Right cardiac atrium (tissue), 5 donors: Measurements from ENCODE around the gene SLC37A1. TPM values are rescaled to one million over a fixed set of nuclear protein-coding genes. Genes with fewer than 3 reads are reported as not detected.

ENCODE experiments used
- ATAC-seq, 2 donors: fragments of 200-7000 bp; cut with Tn5 transposase; one replicate each; pipeline versions ENCODE4 v1.8.0 to v1.9.1; 2020; ENCODE audit warnings: moderate library complexity in 2 of 2, mild to moderate bottlenecking in 1 of 2
- DNase-seq, 3 donors: peaks; one replicate each; pipeline ENCODE4 v3.0.0-alpha.2; 2020
- H3K27ac ChIP-seq: one replicate; pipeline ENCODE4 v1.5.1; 2013; ENCODE audit warnings: mild to moderate bottlenecking, low read length, control low read depth, moderate library complexity
- H3K27me3 ChIP-seq: one replicate; pipeline ENCODE4 v1.6.1; 2013; ENCODE audit not compliant: control insufficient read depth, insufficient read depth
- H3K4me1 ChIP-seq: one replicate; pipeline ENCODE4 v1.6.1; 2013; ENCODE audit warnings: low read length; ENCODE audit not compliant: control insufficient read depth, insufficient read depth
- H3K4me3 ChIP-seq: one replicate; pipeline ENCODE4 v1.5.1; 2013; ENCODE audit warnings: low read length, control low read depth
- H3K9me3 ChIP-seq: one replicate; pipeline ENCODE4 v1.6.1; 2013; ENCODE audit warnings: low read length; ENCODE audit not compliant: control insufficient read depth
- WGBS: extraction: QIAGEN DNeasy Blood & Tissue Kit; methylation state at CpG from one replicate; pipeline ENCODE4 v1.1.7; 2013; 5-methylcytosine and 5-hydroxymethylcytosine counted together
- intact Hi-C, 4 donors: fragments of 100-400 bp; cut with DNase I; formaldehyde crosslinking; loops; one replicate each; pipeline versions ENCODE4 v1.11.0 to v1.14.0; 2022 to 2023
- polyA plus RNA-seq: library from polyadenylated mRNA; stranded (reverse); fragments of 200-250 nt; gene quantifications from one replicate; pipeline ENCODE4 v1.2.3, GENCODE V29; 2013
- total RNA-seq, 4 donors: library from RNA; stranded (reverse); fragmentation: NEBNext Ultra II Directional; extraction: Animal tissue kit (Norgen Biotek cat#: 25700); gene quantifications; one replicate each; pipeline ENCODE4 v1.2.1, GENCODE V29; 2021
- donor health status: healthy with polysubstance abuse.
- donor health status: DM: no; HTN: yes; CAD: no.
- donor health status: DM: no; HTN: no; CAD: no.
- donor health status: DM: no; HTN: yes; CAD: no; lungs with severe emphysema.
- donor health status: DM: yes; HTN: yes; CAD: no.

SLC37A1 gene
- total and polyA plus RNA-seq, 5 donors = 1.9 to 2.9 (median 2.9) TPM

DNA sequence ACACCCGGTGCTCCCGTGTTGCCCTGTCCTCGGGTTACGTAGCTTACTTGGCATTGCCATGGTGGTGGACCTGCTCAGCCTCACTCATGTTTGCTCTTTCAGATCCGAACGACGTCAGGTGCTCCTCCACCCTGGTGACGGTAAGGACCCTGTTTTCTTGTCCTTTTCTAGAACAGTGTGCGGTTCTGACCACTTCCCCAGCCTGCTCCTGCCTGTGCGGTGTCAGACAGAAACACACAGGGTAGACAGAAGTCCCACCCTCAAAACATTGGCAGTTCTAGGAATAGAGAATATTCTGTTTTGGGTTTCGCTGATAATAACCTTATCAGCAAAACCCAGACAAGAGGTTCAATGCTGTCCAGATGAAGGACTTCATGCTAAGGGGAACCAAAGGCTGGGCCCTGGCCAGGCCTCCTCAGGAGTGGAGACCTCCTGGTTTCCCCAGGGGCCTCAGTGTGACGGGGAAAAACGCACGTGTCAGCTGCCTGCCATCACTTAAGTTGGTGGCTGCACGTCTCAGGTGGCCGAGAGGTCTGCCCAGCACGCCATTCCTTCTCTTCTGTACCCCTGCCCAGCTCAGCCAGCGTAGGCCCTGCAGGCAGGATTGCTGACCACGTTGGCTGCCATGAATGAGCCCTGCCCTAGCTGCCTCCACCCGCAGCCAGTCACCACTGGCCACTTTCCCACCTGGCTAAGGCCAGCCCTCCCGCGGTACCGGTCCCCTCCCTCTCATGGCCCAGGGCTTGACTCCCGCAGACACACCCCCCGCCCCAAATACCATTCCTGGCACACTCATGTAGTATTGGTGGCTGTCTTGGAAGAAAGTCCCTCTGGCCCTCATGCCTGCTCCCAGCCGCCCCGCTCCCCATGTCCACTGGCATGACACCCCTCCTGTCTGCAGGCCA, 33.6 kb downstream of the SLC37A1 start:
- intact Hi-C loops = no loop called here
- no peaks in the 10 kb centered on the region for H3K27me3 ChIP-seq
- no peaks in the 10 kb centered on the region for H3K4me1 ChIP-seq
- ATAC-seq (peak; percentile 18 to 36), DNase-seq (no peak)
- 91% methylated on average over 27 of the region's 27 CpGs for WGBS
- H3K4me3 ChIP-seq = no peak overlapping the region
- no peaks in the 10 kb centered on the region for H3K9me3 ChIP-seq
- no peak overlapping the region for H3K27ac ChIP-seq

DNA sequence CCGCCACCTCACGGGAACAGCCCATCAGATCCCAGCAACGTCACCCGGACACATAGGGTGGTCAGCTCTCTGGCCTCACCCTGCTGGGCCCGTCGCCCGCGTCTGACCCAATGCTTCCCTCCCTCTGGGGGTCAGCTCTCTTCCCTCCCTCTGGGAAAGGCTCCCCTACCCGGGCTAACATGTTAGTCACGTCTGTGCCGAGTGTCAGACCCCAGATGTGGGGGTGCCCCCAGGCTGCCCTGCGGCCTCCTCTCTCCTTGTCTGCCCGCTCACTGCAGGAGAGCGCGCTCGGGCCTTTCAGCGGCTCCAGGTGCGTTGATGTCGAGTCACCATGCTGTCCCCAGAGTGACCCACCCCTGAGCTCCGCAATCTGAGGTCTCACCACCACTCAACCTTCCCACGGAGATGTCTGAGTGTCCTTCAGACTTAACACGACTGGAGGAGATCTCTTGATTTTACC, 34.3 kb downstream of the SLC37A1 start:
- DNase-seq = no peak
- Histone ChIP-seq H3K4me3 (no peak overlapping the region), H3K27ac (no peak overlapping the region), H3K27me3 (no peaks in the 10 kb centered on the region), H3K9me3 (no peaks in the 10 kb centered on the region), H3K4me1 (no peaks in the 10 kb centered on the region)
- ATAC-seq = no peak
- 94% methylated on average over 22 of the region's 22 CpGs for WGBS
- intact Hi-C loops = no loop called here

DNA sequence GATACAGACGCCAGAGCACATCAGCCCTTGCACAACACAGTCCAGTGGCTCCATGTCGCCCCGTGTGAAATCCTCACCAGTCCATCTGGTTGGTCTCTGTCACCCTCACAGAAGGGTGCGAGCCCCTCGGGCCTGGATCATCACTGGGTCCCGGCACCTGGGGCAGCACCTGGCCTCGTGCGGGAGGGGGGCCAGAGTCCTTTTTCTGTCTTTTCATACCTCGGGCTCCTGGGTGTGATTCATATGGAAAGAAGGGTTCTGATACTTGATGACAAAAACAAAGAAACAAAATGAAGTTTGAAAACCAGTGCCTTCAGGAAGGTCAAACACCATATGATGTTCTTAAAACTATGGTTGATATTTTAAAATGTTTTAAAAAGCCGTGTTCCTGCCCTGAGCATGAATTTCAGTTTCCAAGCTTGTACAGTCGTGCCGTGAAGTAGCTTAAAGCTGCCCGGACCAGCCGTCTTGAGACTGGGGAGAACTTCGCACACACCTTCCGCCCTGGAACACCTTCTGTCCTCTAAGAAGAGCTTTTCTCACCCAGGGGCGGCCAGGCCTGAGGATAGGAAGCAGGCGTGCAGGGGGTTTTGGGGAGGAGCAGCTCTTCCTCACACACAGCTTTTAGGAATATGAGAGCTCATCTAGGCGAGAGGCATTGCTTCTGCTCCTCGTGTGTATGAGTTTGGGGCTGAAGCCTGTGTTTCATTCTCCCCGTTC, 35.2 kb downstream of the SLC37A1 start:
- 88% methylated on average over 21 of the region's 21 CpGs for WGBS
- DNase-seq = no peak
- intact Hi-C loops = no loop called here

DNA sequence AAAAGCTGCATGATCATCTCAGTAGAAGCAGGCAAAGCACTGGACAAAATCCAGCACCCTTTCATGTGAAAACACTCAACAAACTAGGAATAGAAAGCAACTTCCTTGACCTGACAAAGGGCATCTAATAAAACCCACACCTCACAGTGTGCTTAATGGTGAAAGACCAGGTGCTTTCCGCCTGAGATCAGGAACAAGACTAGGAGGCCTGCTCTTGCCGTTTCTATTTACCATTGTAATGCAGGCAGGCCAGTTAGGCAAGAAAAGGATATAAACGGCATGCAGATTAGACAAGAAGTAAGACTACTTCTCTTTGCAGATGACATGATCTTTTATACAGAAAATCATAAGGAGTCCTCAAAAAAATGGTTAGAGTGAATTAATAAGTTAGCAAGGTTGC, 37.2 kb downstream of the SLC37A1 start:
- ATAC-seq (no peak), DNase-seq (no peak)
- H3K4me1 ChIP-seq = no peaks in the 10 kb centered on the region
- no peak overlapping the region for H3K27ac ChIP-seq
- WGBS = 82% methylated on average over 3 of the region's 3 CpGs
- no peak overlapping the region for H3K4me3 ChIP-seq
- no peaks in the 10 kb centered on the region for H3K27me3 ChIP-seq
- H3K9me3 ChIP-seq = no peaks in the 10 kb centered on the region
- intact Hi-C loops = no loop called here

More for the DNA sequence above, 35.2 kb downstream of the SLC37A1 start:
- Histone ChIP-seq H3K9me3 (no peaks in the 10 kb centered on the region), H3K4me1 (no peaks in the 10 kb centered on the region), H3K27ac (no peak overlapping the region), H3K4me3 (no peak overlapping the region), H3K27me3 (no peaks in the 10 kb centered on the region)
- ATAC-seq = no peak

DNA sequence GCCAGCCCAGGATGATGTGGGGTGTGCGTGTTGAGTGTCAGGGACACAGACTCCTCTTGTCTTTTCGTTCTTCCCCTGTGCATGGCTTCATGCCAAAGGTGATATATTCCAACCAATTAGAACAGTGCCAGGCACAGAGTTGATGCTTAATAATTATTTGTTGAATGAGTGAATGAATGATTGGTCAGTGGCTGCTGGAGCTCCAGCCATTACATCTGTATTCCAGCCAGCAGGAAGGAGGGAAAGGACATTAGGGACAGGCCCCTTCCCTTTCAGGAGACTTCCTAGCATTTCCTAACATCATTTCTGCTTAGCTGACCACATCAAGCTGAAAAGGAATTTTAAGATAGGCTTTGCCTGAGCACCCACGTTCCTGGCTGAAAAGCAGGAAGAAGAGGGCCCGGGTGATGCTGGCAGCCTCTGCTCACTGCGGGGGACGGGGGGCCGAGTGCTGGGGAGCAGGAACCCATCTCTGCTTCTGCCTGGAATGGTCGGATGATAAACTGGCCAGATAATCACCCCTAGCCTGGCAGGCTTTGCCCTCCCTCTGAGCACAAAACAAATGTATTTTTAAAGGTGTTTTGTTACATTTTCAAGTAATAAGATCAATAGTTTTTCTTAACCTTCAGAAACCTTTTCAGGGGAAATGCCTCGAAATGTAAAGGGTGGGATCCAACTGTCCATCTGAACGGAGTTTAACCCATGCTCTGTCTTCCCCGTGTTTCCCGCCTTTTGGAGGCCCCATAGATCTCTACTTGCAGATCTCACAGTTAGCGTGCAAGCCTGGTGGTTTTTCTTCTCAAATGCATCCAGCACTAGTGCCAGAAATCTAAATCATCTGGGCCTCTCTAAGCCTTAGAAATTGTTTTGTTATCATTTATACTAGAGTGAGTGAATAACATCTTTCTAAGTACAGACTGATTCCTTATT, 39.0 kb downstream of the SLC37A1 start:
- WGBS = 80% methylated on average over 13 of the region's 13 CpGs
- ATAC-seq = no peak

DNA sequence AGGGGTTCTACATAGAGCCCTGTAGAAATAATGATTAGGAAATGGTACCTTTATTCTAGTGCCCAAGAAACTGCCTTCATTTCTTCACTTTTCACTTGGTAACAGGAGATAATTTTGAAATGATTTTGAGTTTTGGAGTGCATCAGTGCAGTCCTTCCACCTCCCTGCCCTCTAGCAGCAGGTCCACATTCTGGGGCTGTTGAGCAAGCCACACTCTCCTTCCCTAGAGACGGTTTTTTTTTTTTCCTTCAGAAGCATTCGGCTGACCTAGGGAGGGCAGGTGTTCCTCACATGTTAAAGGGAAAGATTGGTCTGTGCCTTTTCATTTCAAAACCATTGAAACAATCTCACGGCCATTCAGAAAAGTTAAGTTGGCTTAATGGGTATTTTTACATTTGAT, 39.8 kb downstream of the SLC37A1 start:
- Histone ChIP-seq H3K9me3 (no peaks in the 10 kb centered on the region), H3K27me3 (no peaks in the 10 kb centered on the region), H3K4me1 (no peaks in the 10 kb centered on the region), H3K4me3 (no peak overlapping the region), H3K27ac (no peak overlapping the region)
- intact Hi-C loops = no loop called here
- no peak for ATAC-seq
- no peak for DNase-seq
- WGBS = 79% methylated on average over 3 of the region's 3 CpGs

More for the DNA sequence above, 39.0 kb downstream of the SLC37A1 start:
- no peaks in the 10 kb centered on the region for H3K9me3 ChIP-seq
- no peaks in the 10 kb centered on the region for H3K4me1 ChIP-seq
- H3K4me3 ChIP-seq = no peak overlapping the region
- H3K27me3 ChIP-seq = no peaks in the 10 kb centered on the region
- no peak overlapping the region for H3K27ac ChIP-seq
- intact Hi-C loops = no loop called here
- no peak for DNase-seq

DNA sequence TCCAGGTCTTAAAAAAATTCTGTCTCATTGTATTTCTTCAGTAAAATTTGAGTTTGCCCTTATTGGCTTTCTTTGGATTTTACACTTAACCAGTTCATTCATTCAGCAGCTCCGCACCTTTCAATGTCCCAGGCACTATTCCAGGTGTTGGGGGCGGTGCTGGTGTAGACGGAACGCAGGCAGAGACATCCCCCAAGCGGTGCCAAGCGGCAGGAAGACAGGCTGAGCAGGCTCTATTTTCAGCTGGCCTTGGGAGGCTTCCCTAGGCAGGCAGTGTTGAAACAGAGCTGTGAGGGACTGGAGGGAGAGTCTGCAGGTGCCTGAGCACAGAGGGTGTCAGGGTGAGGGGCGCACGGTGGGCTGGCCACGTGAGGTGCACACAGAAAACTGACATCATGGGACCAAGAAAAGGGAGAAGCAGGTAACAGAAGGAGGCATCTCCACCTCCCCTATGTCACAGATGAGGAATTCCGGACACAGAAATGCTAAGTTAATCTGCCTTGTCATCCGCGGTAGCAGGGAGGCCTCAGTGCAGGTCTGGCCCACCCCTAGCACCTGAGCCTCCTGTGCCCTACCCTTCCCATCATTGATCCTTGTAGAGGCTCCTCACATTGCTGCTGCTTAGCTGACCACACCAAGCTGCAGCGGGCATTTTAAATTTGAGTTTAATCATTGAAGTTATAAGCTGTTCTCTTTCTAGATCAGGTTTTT, 40.8 kb downstream of the SLC37A1 start:
- Histone ChIP-seq H3K4me3 (no peak overlapping the region), H3K4me1 (no peaks in the 10 kb centered on the region), H3K9me3 (no peaks in the 10 kb centered on the region), H3K27me3 (no peaks in the 10 kb centered on the region), H3K27ac (no peak overlapping the region)
- intact Hi-C loops = no loop called here
- DNase-seq (no peak), ATAC-seq (peak in 1 of 2 donors; percentile 48)
- WGBS = 77% methylated on average over 13 of the region's 13 CpGs

DNA sequence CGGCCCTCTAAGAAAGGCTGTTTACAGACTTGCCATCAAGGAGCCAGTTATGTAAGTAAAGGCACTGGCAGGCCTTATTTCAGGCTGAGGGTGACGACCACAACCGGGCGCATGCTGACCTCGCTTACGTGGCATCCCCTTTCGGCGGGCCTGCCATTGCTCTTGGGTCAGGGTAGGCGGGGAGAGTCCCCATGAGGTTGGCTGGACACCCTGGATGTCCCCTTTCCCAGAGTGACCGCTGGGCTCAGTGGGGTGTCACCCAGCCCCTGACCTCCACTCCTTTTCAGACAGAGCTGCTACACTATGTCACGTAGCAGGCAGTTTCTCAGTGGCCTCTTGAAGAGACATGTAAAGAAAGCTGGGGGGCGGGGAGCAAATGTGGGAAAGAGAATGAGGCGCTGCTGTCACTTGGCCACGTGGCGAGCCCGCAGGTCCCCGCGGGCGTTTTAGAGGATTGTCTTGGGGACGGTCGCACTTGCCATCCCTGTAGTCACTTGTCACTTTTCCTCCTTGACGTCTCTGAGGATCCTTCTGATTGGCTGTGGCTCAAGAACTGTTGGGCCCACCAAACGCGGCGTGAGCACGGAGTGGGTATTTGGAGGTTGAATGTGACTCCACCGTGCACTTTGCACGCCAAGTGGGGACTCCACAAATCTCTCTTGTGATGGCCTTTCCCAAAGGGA, 42.2 kb downstream of the SLC37A1 start:
- no peak for ATAC-seq
- H3K9me3 ChIP-seq = no peaks in the 10 kb centered on the region
- intact Hi-C loops = no loop called here
- no peak for DNase-seq
- no peaks in the 10 kb centered on the region for H3K27me3 ChIP-seq
- no peak overlapping the region for H3K27ac ChIP-seq
- WGBS = 92% methylated on average over 28 of the region's 28 CpGs
- H3K4me3 ChIP-seq = no peak overlapping the region
- no peaks in the 10 kb centered on the region for H3K4me1 ChIP-seq

DNA sequence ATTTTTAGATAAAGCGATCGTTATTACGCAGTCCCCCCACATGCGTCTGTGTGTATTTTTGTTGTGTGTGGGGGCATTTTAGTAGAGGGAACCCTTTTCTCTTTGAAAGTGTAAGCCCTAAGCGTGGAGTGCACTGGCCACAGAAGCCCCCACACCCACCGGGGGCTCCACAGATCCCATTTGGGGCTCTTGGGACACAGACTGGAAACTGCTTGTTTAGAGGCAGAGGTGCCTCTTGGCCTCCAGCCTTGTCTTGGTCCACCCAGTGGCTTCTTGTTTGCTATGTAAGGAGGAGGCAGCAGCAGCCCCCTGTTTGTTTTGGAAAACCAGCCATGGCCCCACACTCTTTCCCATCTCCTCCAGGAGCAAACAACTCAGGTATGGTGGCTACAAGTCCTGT, 42.8 kb downstream of the SLC37A1 start:
- Histone ChIP-seq H3K4me3 (no peak overlapping the region), H3K4me1 (no peaks in the 10 kb centered on the region), H3K9me3 (no peaks in the 10 kb centered on the region), H3K27ac (no peak overlapping the region), H3K27me3 (no peaks in the 10 kb centered on the region)
- WGBS = 94% methylated on average over 6 of the region's 6 CpGs
- ATAC-seq (no peak), DNase-seq (no peak)
- intact Hi-C loops = no loop called here

DNA sequence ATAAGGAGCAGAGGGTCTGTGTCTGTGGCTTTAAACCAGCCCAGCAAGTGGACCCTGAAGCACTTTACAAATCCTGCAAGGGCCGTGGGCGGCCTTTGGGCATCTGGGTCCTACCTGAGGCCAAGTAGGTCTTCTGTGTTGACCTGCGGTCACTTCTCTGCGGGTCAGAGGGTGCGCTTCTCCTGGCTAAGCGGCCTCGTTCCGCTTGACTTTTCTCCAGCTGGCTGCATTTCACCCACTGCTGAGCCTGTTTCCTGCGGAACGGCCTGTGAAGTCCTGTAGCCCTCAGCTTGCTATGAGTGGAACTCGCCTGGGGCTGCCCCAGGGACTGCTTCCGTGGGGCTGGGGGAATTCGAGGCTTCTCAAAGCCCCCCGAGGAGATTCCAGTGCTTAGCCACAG, 43.3 kb downstream of the SLC37A1 start:
- Histone ChIP-seq H3K27me3 (no peaks in the 10 kb centered on the region), H3K9me3 (no peaks in the 10 kb centered on the region), H3K4me3 (no peak overlapping the region), H3K4me1 (no peaks in the 10 kb centered on the region), H3K27ac (no peak overlapping the region)
- 82% methylated on average over 14 of the region's 14 CpGs for WGBS
- intact Hi-C loops = no loop called here
- DNase-seq (peak in 1 of 3 donors; percentile 37), ATAC-seq (no peak)
